ENCODE measurements around the gene OOSP4A. TPM values are rescaled to one million over a fixed set of nuclear protein-coding genes. Genes with fewer than 3 reads are reported as not detected.

Gene OOSP4A
- total and polyA plus RNA-seq, 2 donors (not counting 1 experiment from before 2014, with no cell fraction given), result not detected

- Histone ChIP-seq H3K4me3 (replicated peaks in 1 of 4; ENCODE audit: control extremely low read depth in 1 of 4, insufficient read depth in 1 of 4, low read depth in 3 of 4, low read length in 4 of 4) (no peak overlapping the region), H3K36me3 (ENCODE audit: control insufficient read depth, insufficient read depth, low read length) (no peaks in the 10 kb centered on the region), H3K4me1 (ENCODE audit: control insufficient read depth, extremely low read depth, insufficient read depth, low read length) (no peaks in the 10 kb centered on the region), H3K4me2 (ENCODE audit: extremely low read depth, insufficient read depth, low read length) (no peak overlapping the region), H2AFZ (ENCODE audit: low read length) (no peak overlapping the region), H3K79me2 (ENCODE audit: control insufficient read depth, insufficient read depth, low read length) (no peaks in the 10 kb centered on the region), H3K9me3 (ENCODE audit: control insufficient read depth, insufficient read depth, low read depth, low read length) (no peaks in the 10 kb centered on the region), H4K20me1 (ENCODE audit: control insufficient read depth, extremely low read depth, insufficient read depth, low read length) (no peaks in the 10 kb centered on the region), H3K27me3 (ENCODE audit: control insufficient read depth, insufficient read depth, low read length) (no peaks in the 10 kb centered on the region), H3K9ac (ENCODE audit: insufficient read depth, low read length) (no peak overlapping the region), H3K27ac (ENCODE audit: insufficient read depth, low read length) (no peak overlapping the region)
- no peak for DNase-seq (ENCODE audit: low read depth in 2 of 2)
- no peak for TF ChIP-seq EZH2 (IDR thresholded peaks at IDR 0.05; ENCODE audit: low read length, missing control alignments)
- no peak for TF ChIP-seq CTCF (conservative IDR thresholded peaks at IDR 0.05 in 1 of 2, IDR thresholded peaks at IDR 0.05 in 1 of 2; ENCODE audit: low read depth in 1 of 2, low read length in 2 of 2)
These were observed 20.5 kb downstream of the OOSP4A start for GRCh38 chr11:59984368-59984767.

- H3K4me3 ChIP-seq (replicated peaks in 1 of 4; ENCODE audit: control extremely low read depth in 1 of 4, insufficient read depth in 1 of 4, low read depth in 3 of 4, low read length in 4 of 4), result no peak overlapping the region
- TF ChIP-seq EZH2 (IDR thresholded peaks at IDR 0.05; ENCODE audit: low read length, missing control alignments) (no peak), CTCF (conservative IDR thresholded peaks at IDR 0.05 in 1 of 2, IDR thresholded peaks at IDR 0.05 in 1 of 2; ENCODE audit: low read depth in 1 of 2, low read length in 2 of 2) (no peak)
- H3K27me3 ChIP-seq (ENCODE audit: control insufficient read depth, insufficient read depth, low read length), result no peaks in the 10 kb centered on the region
- no peaks in the 10 kb centered on the region for H3K79me2 ChIP-seq (ENCODE audit: control insufficient read depth, insufficient read depth, low read length)
- no peak overlapping the region for H2AFZ ChIP-seq (ENCODE audit: low read length)
- H3K36me3 ChIP-seq (ENCODE audit: control insufficient read depth, insufficient read depth, low read length), result no peaks in the 10 kb centered on the region
- no peaks in the 10 kb centered on the region for H4K20me1 ChIP-seq (ENCODE audit: control insufficient read depth, extremely low read depth, insufficient read depth, low read length)
- H3K4me2 ChIP-seq (ENCODE audit: extremely low read depth, insufficient read depth, low read length), result no peak overlapping the region
- H3K4me1 ChIP-seq (ENCODE audit: control insufficient read depth, extremely low read depth, insufficient read depth, low read length), result no peaks in the 10 kb centered on the region
- H3K9ac ChIP-seq (ENCODE audit: insufficient read depth, low read length), result no peak overlapping the region
- no peaks in the 10 kb centered on the region for H3K9me3 ChIP-seq (ENCODE audit: control insufficient read depth, insufficient read depth, low read depth, low read length)
- no peak overlapping the region for H3K27ac ChIP-seq (ENCODE audit: insufficient read depth, low read length)
- DNase-seq (ENCODE audit: low read depth in 2 of 2), result no peak
These were observed 26.6 kb downstream of the OOSP4A start for GRCh38 chr11:59990421-59990820.

GRCh38 chr11:59992425-59992824 is 28.6 kb downstream of the OOSP4A start:
- TF ChIP-seq CTCF (conservative IDR thresholded peaks at IDR 0.05 in 1 of 2, IDR thresholded peaks at IDR 0.05 in 1 of 2; ENCODE audit: low read depth in 1 of 2, low read length in 2 of 2), result no peak
- no peak for TF ChIP-seq EZH2 (IDR thresholded peaks at IDR 0.05; ENCODE audit: low read length, missing control alignments)
- no peak for DNase-seq (ENCODE audit: low read depth in 2 of 2)

More at GRCh38 chr11:59992425-59992824, 28.6 kb downstream of the OOSP4A start:
- Histone ChIP-seq H3K4me1 (ENCODE audit: control insufficient read depth, extremely low read depth, insufficient read depth, low read length) (no peaks in the 10 kb centered on the region), H3K27ac (ENCODE audit: insufficient read depth, low read length) (no peak overlapping the region), H3K4me2 (ENCODE audit: extremely low read depth, insufficient read depth, low read length) (no peak overlapping the region), H3K27me3 (ENCODE audit: control insufficient read depth, insufficient read depth, low read length) (no peaks in the 10 kb centered on the region), H4K20me1 (ENCODE audit: control insufficient read depth, extremely low read depth, insufficient read depth, low read length) (no peaks in the 10 kb centered on the region), H3K4me3 (replicated peaks in 1 of 4; ENCODE audit: control extremely low read depth in 1 of 4, insufficient read depth in 1 of 4, low read depth in 3 of 4, low read length in 4 of 4) (no peak overlapping the region), H3K79me2 (ENCODE audit: control insufficient read depth, insufficient read depth, low read length) (no peaks in the 10 kb centered on the region), H3K36me3 (ENCODE audit: control insufficient read depth, insufficient read depth, low read length) (no peaks in the 10 kb centered on the region), H3K9ac (ENCODE audit: insufficient read depth, low read length) (no peak overlapping the region), H2AFZ (ENCODE audit: low read length) (no peak overlapping the region), H3K9me3 (ENCODE audit: control insufficient read depth, insufficient read depth, low read depth, low read length) (no peaks in the 10 kb centered on the region)

All from fibroblast of lung (primary cell).